OCI-LY7 (cell line): ENCODE results near the gene SLC24A4. TPM values are rescaled to one million over a fixed set of nuclear protein-coding genes. Genes with fewer than 3 reads are reported as not detected.

ENCODE experiments used
- BruUV-seq: library from RNA; stranded (reverse); fragments of 400-500 nt; replicated peaks from 2 replicates; lab custom pipeline; 2021; lab: Mats Ljungman, UMichigan
- CTCF ChIA-PET: fragments of 300-600 bp; sonication (Branson Sonifier 250); formaldehyde crosslinking; loops from one replicate; lab custom pipeline; 2022; ENCODE audit warnings: antibody characterized with exemption; ENCODE audit not compliant: unreplicated experiment; lab: Charles Lee
- POLR2A ChIA-PET: fragments of 300-600 bp; sonication (Branson Sonifier 250); formaldehyde crosslinking; loops from one replicate; lab custom pipeline; 2022; ENCODE audit warnings: antibody characterized with exemption; lab: Charles Lee
- DNase-seq: peaks from one replicate; pipeline ENCODE4 v3.0.0-alpha.2; 2015; ENCODE audit warnings: low spot score
- H2AFZ ChIP-seq: fragments of 200-600 bp; sonication (generic), shearing (Covaris generic); 2 replicates; pipeline ENCODE4 v1.6.1; 2014; ENCODE audit warnings: mild to moderate bottlenecking, antibody characterized with exemption, low read length, moderate library complexity
- H3K27ac ChIP-seq: fragments of 200-600 bp; sonication (generic); 2 replicates; pipeline ENCODE4 v1.5.1; 2014; ENCODE audit warnings: mixed run types, low read depth, mild to moderate bottlenecking, moderate library complexity, low read length, inconsistent platforms; ENCODE audit not compliant: poor library complexity, severe bottlenecking
- H3K36me3 ChIP-seq: fragments of 200-600 bp; sonication (generic); 2 replicates; pipeline ENCODE4 v1.6.1; 2014; ENCODE audit warnings: mild to moderate bottlenecking, antibody characterized with exemption, low read length, moderate library complexity, mixed read lengths; ENCODE audit not compliant: insufficient read depth
- H3K4me1 ChIP-seq: fragments of 200-600 bp; sonication (generic); 2 replicates; pipeline ENCODE4 v1.5.1; 2014; ENCODE audit warnings: mild to moderate bottlenecking, low read length; ENCODE audit not compliant: insufficient read depth, poor library complexity, severe bottlenecking
- H3K4me2 ChIP-seq: fragments of 200-600 bp; sonication (generic); 2 replicates; pipeline ENCODE4 v1.6.1; 2014; ENCODE audit warnings: mild to moderate bottlenecking, low read length
- H3K4me3 ChIP-seq: fragments of 200-600 bp; sonication (generic); 2 replicates; pipeline ENCODE4 v1.5.1; 2014; ENCODE audit warnings: mild to moderate bottlenecking, low read depth, low read length; ENCODE audit not compliant: poor library complexity, severe bottlenecking
- H3K79me2 ChIP-seq: fragments of 200-600 bp; sonication (generic); 2 replicates; pipeline ENCODE4 v1.6.1; 2016; ENCODE audit warnings: low read depth, mild to moderate bottlenecking, low read length, moderate library complexity, mixed read lengths; ENCODE audit not compliant: insufficient read depth
- H3K9me2 ChIP-seq: fragments of 200-600 bp; sonication (generic); 2 replicates; pipeline ENCODE4 v1.6.1; 2016; ENCODE audit warnings: mild to moderate bottlenecking, low read length, mixed read lengths; ENCODE audit not compliant: insufficient read depth
- H3K9me3 ChIP-seq: fragments of 200-600 bp; sonication (generic); 2 replicates; pipeline ENCODE4 v1.6.1; 2014; ENCODE audit warnings: mild to moderate bottlenecking, mixed run types, low read length, mixed read lengths
- H4K20me1 ChIP-seq: fragments of 200-600 bp; sonication (generic); 2 replicates; pipeline ENCODE4 v1.6.1; 2014; ENCODE audit warnings: mild to moderate bottlenecking, antibody characterized with exemption, low read length, moderate library complexity, mixed read lengths; ENCODE audit not compliant: insufficient read depth
- EZH2phosphoT487 ChIP-seq: fragments of 200-600 bp; sonication (generic); IDR thresholded peaks from 2 replicates; pipeline ENCODE4 v1.6.1; 2018; ENCODE audit warnings: low read depth, borderline replicate concordance, mild to moderate bottlenecking, mixed run types, antibody characterized with exemption, low read length, moderate library complexity, mixed read lengths
- intact Hi-C: fragments of 100-400 bp; cut with micrococcal nuclease; formaldehyde crosslinking; loops from one replicate; pipeline ENCODE4 v1.10.0; 2022; ENCODE audit not compliant: unreplicated experiment
- total RNA-seq, 2 experiments: library from RNA; depleted of rRNA in 1 of 2; stranded (reverse); fragments of >200 nt in 1 of 2; shearing (Covaris generic) in 1 of 2; gene quantifications; 2 replicates each; pipeline ENCODE4 v1.2.3, GENCODE V29; 2014 to 2022
- TF ChIP-seq, protein P1 (sequence below): fragments of 200-600 bp; sonication (generic); conservative IDR thresholded peaks from 2 replicates; pipeline ENCODE4 v1.5.1; 2014; ENCODE audit warnings: mild to moderate bottlenecking, antibody characterized with exemption, low read length, moderate library complexity, mixed read lengths

SLC24A4 gene
- total RNA-seq, 2 experiments from 2014 or later: not detected

DNA sequence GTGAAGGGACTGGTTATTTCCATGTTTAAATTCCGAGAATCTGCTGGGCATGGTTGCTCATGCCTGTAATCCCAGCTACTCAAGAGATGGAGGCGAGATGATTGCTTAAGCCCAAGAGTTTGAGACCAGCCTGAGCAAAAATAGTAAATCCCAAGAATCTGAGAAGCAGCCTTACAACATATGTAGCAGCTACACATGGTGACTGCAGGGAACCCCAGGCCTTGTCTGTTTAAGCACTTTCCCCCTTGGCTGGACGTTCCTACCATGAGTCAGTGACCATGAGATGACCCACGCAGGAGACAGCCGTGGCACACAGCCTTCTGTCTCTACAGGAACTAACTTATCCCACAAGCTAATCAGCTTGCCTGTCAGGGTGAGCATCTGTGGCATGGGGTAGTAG lies 5.5 kb upstream of the SLC24A4 start:
- H4K20me1 ChIP-seq: no peaks in the 10 kb centered on the region
- H3K4me2 ChIP-seq: no peak overlapping the region
- no peak overlapping the region for H3K27ac ChIP-seq
- no peaks in the 10 kb centered on the region for H3K36me3 ChIP-seq
- no peak for DNase-seq
- H3K4me3 ChIP-seq: no peak overlapping the region
- no peaks in the 10 kb centered on the region for H3K9me3 ChIP-seq
- no peak overlapping the region for H2AFZ ChIP-seq
- ChIA-PET POLR2A (interaction anchor here (0.6 kb wide), 1 partner anchor 20 kb away, joined by 3 read pairs; no protein-coding TSS in a partner anchor), CTCF (no interaction called here)
- TF ChIP-seq, protein P1, sequence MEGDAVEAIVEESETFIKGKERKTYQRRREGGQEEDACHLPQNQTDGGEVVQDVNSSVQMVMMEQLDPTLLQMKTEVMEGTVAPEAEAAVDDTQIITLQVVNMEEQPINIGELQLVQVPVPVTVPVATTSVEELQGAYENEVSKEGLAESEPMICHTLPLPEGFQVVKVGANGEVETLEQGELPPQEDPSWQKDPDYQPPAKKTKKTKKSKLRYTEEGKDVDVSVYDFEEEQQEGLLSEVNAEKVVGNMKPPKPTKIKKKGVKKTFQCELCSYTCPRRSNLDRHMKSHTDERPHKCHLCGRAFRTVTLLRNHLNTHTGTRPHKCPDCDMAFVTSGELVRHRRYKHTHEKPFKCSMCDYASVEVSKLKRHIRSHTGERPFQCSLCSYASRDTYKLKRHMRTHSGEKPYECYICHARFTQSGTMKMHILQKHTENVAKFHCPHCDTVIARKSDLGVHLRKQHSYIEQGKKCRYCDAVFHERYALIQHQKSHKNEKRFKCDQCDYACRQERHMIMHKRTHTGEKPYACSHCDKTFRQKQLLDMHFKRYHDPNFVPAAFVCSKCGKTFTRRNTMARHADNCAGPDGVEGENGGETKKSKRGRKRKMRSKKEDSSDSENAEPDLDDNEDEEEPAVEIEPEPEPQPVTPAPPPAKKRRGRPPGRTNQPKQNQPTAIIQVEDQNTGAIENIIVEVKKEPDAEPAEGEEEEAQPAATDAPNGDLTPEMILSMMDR: no peak
- TF ChIP-seq EZH2phosphoT487: no peak
- no TSS peak for BruUV-seq
- H3K9me2 ChIP-seq: no peaks in the 10 kb centered on the region
- intact Hi-C loops: no loop called here
- peaks cover 3% of the 10 kb centered on the region for H3K4me1 ChIP-seq
- no peaks in the 10 kb centered on the region for H3K79me2 ChIP-seq

- ChIA-PET CTCF (no interaction called here), POLR2A (interaction anchor here (0.6 to 1.0 kb wide), 2 partner anchors 14 to 70 kb away, joined by 3 read pairs; no protein-coding TSS in a partner anchor)
- H3K4me1 ChIP-seq: no peaks in the 10 kb centered on the region
- DNase-seq: no peak
- no peak overlapping the region for H3K4me3 ChIP-seq
- H4K20me1 ChIP-seq: no peaks in the 10 kb centered on the region
- no peak overlapping the region for H3K4me2 ChIP-seq
- H3K9me3 ChIP-seq: no peaks in the 10 kb centered on the region
- BruUV-seq: no TSS peak
- no peak overlapping the region for H2AFZ ChIP-seq
- intact Hi-C loops: no loop called here
- no peak for TF ChIP-seq EZH2phosphoT487
- TF ChIP-seq, protein P1: no peak
- no peaks in the 10 kb centered on the region for H3K79me2 ChIP-seq
- no peak overlapping the region for H3K27ac ChIP-seq
- H3K36me3 ChIP-seq: no peaks in the 10 kb centered on the region
- H3K9me2 ChIP-seq: no peaks in the 10 kb centered on the region
These were observed 1.3 kb upstream of the SLC24A4 start for GRCh38 chr14:92321701-92322100.

- Histone ChIP-seq H3K4me1 (no peaks in the 10 kb centered on the region), H3K4me3 (no peak overlapping the region), H3K27ac (no peak overlapping the region), H3K4me2 (no peak overlapping the region), H3K9me2 (no peaks in the 10 kb centered on the region), H3K36me3 (no peaks in the 10 kb centered on the region), H2AFZ (no peak overlapping the region), H3K9me3 (no peaks in the 10 kb centered on the region), H4K20me1 (no peaks in the 10 kb centered on the region), H3K79me2 (no peaks in the 10 kb centered on the region)
- ChIA-PET CTCF (no interaction called here), POLR2A (interaction anchor here (0.7 to 1.0 kb wide), 2 partner anchors 15 to 207 kb away, joined by 3 to 4 read pairs; no protein-coding TSS in a partner anchor)
- no peak for TF ChIP-seq EZH2phosphoT487
- TF ChIP-seq, protein P1: no peak
- no TSS peak for BruUV-seq
- no peak for DNase-seq
- intact Hi-C loops: no loop called here
These were observed 449 bp upstream of the SLC24A4 start for GRCh38 chr14:92322516-92322915.
